PC-3 (cell line): ENCODE measurements around the gene SLC6A16. TPM values are rescaled to one million over a fixed set of nuclear protein-coding genes. Genes with fewer than 3 reads are reported as not detected.

Experiments
- ATAC-seq: fragments of 200-7000 bp; cut with Tn5 transposase; 2 replicates; pipeline ENCODE4 v1.9.1; 2020; ENCODE audit warnings: mild to moderate bottlenecking, moderate library complexity
- BruUV-seq: library from RNA; stranded (reverse); fragments of 400-500 nt; replicated peaks from 2 replicates; lab custom pipeline; 2021; lab: Mats Ljungman, UMichigan
- CTCF ChIA-PET: fragments of 300-600 bp; sonication (Branson Sonifier 250); formaldehyde crosslinking; loops from one replicate; lab custom pipeline; 2022; ENCODE audit warnings: antibody characterized with exemption; lab: Charles Lee
- POLR2A ChIA-PET: fragments of 300-600 bp; sonication (Branson Sonifier 250); formaldehyde crosslinking; loops from one replicate; lab custom pipeline; 2022; ENCODE audit warnings: antibody characterized with exemption; ENCODE audit not compliant: unreplicated experiment; lab: Charles Lee
- DNase-seq: peaks from one replicate; pipeline ENCODE4 v3.0.0-alpha.2; 2015
- H2AFZ ChIP-seq: fragments of 300-600 bp; sonication (generic); 2 replicates; pipeline ENCODE4 v1.6.0; 2016; ENCODE audit warnings: antibody characterized with exemption, low read length
- H3F3A ChIP-seq: fragments of 300-600 bp; sonication (generic); one replicate; pipeline ENCODE4 v1.6.0; 2017; ENCODE audit warnings: antibody characterized with exemption, low read length, control low read depth, mild to moderate bottlenecking; ENCODE audit not compliant: unreplicated experiment
- H3K27ac ChIP-seq: fragments of 300-600 bp; sonication (generic); 2 replicates; pipeline ENCODE4 v1.5.1; 2016; ENCODE audit warnings: mild to moderate bottlenecking, low read length
- H3K27me3 ChIP-seq: fragments of 300-600 bp; sonication (generic); 2 replicates; pipeline ENCODE4 v1.6.1; 2016; ENCODE audit warnings: low read length, mixed read lengths
- H3K36me3 ChIP-seq: fragments of 300-600 bp; sonication (generic); 2 replicates; pipeline ENCODE4 v1.6.1; 2016; ENCODE audit warnings: low read depth, mixed run types, low read length, mixed read lengths
- H3K4me1 ChIP-seq: fragments of 300-600 bp; sonication (generic); 2 replicates; pipeline ENCODE4 v1.5.1; 2016; ENCODE audit warnings: low read length; ENCODE audit not compliant: insufficient read depth
- H3K4me2 ChIP-seq: fragments of 300-600 bp; sonication (generic); 2 replicates; pipeline ENCODE4 v1.6.0; 2016; ENCODE audit warnings: low read length
- H3K4me3 ChIP-seq: fragments of 300-600 bp; sonication (generic); 2 replicates; pipeline ENCODE4 v1.5.1; 2016; ENCODE audit warnings: mild to moderate bottlenecking, low read length, mixed read lengths
- H3K79me2 ChIP-seq: fragments of 300-600 bp; sonication (generic); 2 replicates; pipeline ENCODE4 v1.6.1; 2017; ENCODE audit warnings: low read length, mixed read lengths
- H3K9ac ChIP-seq: fragments of 300-600 bp; sonication (generic); 2 replicates; pipeline ENCODE4 v1.6.0; 2016; ENCODE audit warnings: mild to moderate bottlenecking, low read length
- H3K9me2 ChIP-seq: fragments of 300-600 bp; sonication (generic); replicated peaks from 2 replicates; pipeline ENCODE4 v1.6.1; 2016; ENCODE audit warnings: mixed run types, low read length, mixed read lengths
- H3K9me3 ChIP-seq: fragments of 300-600 bp; sonication (generic); 2 replicates; pipeline ENCODE4 v1.6.1; 2016; ENCODE audit warnings: low read length, mixed read lengths
- H4K20me1 ChIP-seq: fragments of 300-600 bp; sonication (generic); 2 replicates; pipeline ENCODE4 v1.6.1; 2016; ENCODE audit warnings: low read length, mixed read lengths
- CTCF ChIP-seq: fragments of 300-600 bp; sonication (generic); conservative IDR thresholded peaks from 2 replicates; pipeline ENCODE4 v1.5.1; 2017; ENCODE audit warnings: antibody characterized with exemption, low read depth, mild to moderate bottlenecking, low read length
- EZH2 ChIP-seq: fragments of 300-600 bp; sonication (generic); IDR thresholded peaks from one replicate; pipeline ENCODE4 v1.6.1; 2017; ENCODE audit warnings: antibody characterized with exemption, mild to moderate bottlenecking, low read length; ENCODE audit not compliant: unreplicated experiment
- EZH2phosphoT487 ChIP-seq: fragments of 300-600 bp; sonication (generic); IDR thresholded peaks from 2 replicates; pipeline ENCODE4 v1.6.1; 2018; ENCODE audit warnings: mild to moderate bottlenecking, antibody characterized with exemption, low read length, borderline replicate concordance
- intact Hi-C: fragments of 100-400 bp; cut with micrococcal nuclease; formaldehyde crosslinking; loops from 2 replicates; pipeline ENCODE4 v1.9.0; 2023
- total RNA-seq: library from RNA; depleted of rRNA; stranded (reverse); fragments of >200 nt; gene quantifications from 2 replicates; pipeline ENCODE4 v1.2.3, GENCODE V29; 2014

The SLC6A16 gene
- total RNA-seq, 1 experiment from 2014 or later, result not detected

- peak within 1 kb of the TSS; percentile 95 for H3K4me2 ChIP-seq
- peaks cover 11% of the 10 kb centered on the region for H3K4me1 ChIP-seq
- ATAC-seq (peak; percentile 85), DNase-seq (peak; percentile 100)
- CTCF ChIA-PET, result interaction anchor here (0.7 kb wide), 1 partner anchor 79 kb away, joined by 3 read pairs; no protein-coding TSS in a partner anchor
- H2AFZ ChIP-seq, result peak within 1 kb of the TSS; percentile 90
- no peaks in the 10 kb centered on the region for H3K9me2 ChIP-seq
- peak within 1 kb of the TSS; percentile 84 for H3K9ac ChIP-seq
- no peaks in the 10 kb centered on the region for H3K9me3 ChIP-seq
- peaks cover 6% of the 10 kb centered on the region for H3K36me3 ChIP-seq
- TF ChIP-seq CTCF (peak; percentile 10; the same call in 1 of the 2 replicates), EZH2 (no peak)
- peaks cover 6% of the 10 kb centered on the region; the same call in 1 of the 2 replicates for H3K79me2 ChIP-seq
- BruUV-seq, result no TSS peak
- peaks cover 7% of the 10 kb centered on the region for H3F3A ChIP-seq
- intact Hi-C loops, result loop anchor here (1.0 to 2.0 kb wide), 3 partner anchors 24 to 80 kb away; no protein-coding TSS in a partner anchor
- H4K20me1 ChIP-seq, result no peaks in the 10 kb centered on the region
- H3K27ac ChIP-seq, result peak within 1 kb of the TSS; percentile 6
- H3K4me3 ChIP-seq, result peak within 1 kb of the TSS; percentile 83
- POLR2A ChIA-PET, result interaction anchor here (0.5 kb wide), 1 partner anchor 370 kb away, joined by 4 read pairs; the partner anchor contains the start of gene GYS1
- H3K27me3 ChIP-seq, result no peaks in the 10 kb centered on the region
Measured at GRCh38 chr19:49363268-49364082, 38.5 kb upstream of the SLC6A16 start, which contains the start of gene DKKL1. Gene DKKL1, plus strand, starts transcription at chr19:49363877. Its CDS starts 122 bp downstream, at chr19:49363999.

- Histone ChIP-seq H2AFZ (peak overlapping the region; percentile 90), H3K9me3 (no peaks in the 10 kb centered on the region), H3K4me1 (peaks cover 11% of the 10 kb centered on the region), H3K4me3 (peak overlapping the region; percentile 83), H3K79me2 (peaks cover 6% of the 10 kb centered on the region; the same call in 1 of the 2 replicates), H3K9ac (peak overlapping the region; percentile 84), H3K9me2 (no peaks in the 10 kb centered on the region), H3K4me2 (peak overlapping the region; percentile 95), H4K20me1 (no peaks in the 10 kb centered on the region), H3K27me3 (no peaks in the 10 kb centered on the region), H3F3A (peaks cover 7% of the 10 kb centered on the region), H3K27ac (peak overlapping the region; percentile 6), H3K36me3 (peaks cover 6% of the 10 kb centered on the region)
- DNase-seq (no peak), ATAC-seq (peak; percentile 3)
- no peak for TF ChIP-seq EZH2phosphoT487
- TF ChIP-seq CTCF, result peak; percentile 12; the same call in 1 of the 2 replicates
- intact Hi-C loops, result loop anchor here (1.0 to 2.0 kb wide), 3 partner anchors 24 to 80 kb away; no protein-coding TSS in a partner anchor
- CTCF ChIA-PET, result interaction anchor here (0.7 kb wide), 1 partner anchor 80 kb away, joined by 3 read pairs; no protein-coding TSS in a partner anchor
- POLR2A ChIA-PET, result interaction anchor here (0.5 to 1.0 kb wide), 2 partner anchors 90 to 370 kb away, joined by 4 read pairs; partner anchors contain the start of gene GYS1
- TSS peak; percentile 42 for BruUV-seq
Measured at GRCh38 chr19:49362929-49363267, 37.9 kb upstream of the SLC6A16 start.
